ENCODE results near the gene BASP1.

Gene BASP1

GRCh38 chr5:17217493-17218352 is at the start of gene BASP1:
TSS of gene BASP1 (plus strand) at chr5:17217631. CDS start at chr5:17275217, 57,586 bp downstream.
- peak; percentile 94 for DNase-seq

DNA sequence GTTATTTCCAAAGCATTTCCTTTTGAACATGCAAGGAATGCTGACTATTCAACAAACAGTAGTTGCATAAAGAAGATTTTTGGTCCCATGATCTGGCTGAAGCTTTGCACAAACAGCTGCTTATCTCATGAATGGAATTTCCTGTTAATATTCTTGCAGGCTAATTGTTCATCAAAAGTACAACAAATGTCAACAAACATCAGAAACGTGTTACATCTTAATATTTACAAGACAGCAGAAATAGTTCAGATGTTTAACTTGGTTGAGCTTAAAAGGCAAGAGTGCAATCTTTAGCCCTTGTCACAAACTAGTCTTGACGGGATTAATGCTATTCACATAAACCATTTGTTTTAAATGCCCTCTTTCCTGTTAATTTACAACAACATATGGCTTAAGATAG is 47.9 kb upstream of the BASP1 start:
- DNase-seq, result no peak

DNA sequence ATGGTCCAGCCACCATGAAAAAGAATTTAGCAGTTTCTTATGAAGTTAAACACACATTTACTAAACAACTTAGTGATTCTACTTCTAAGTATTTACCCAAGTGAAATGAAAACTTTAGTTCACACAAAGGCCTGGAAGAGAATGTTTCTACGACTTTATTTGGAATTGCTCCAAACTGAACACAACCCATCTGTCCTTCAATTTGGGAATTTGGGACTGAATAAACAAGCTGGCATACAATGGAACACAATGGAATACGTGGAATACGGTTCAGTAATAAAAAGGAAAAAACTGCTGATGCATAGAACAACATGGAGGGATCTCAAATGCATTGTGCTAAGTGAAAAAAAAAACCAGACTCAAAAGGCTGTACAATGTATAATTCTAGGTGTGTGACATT is 44.6 kb upstream of the BASP1 start:
- no peak for DNase-seq

DNA sequence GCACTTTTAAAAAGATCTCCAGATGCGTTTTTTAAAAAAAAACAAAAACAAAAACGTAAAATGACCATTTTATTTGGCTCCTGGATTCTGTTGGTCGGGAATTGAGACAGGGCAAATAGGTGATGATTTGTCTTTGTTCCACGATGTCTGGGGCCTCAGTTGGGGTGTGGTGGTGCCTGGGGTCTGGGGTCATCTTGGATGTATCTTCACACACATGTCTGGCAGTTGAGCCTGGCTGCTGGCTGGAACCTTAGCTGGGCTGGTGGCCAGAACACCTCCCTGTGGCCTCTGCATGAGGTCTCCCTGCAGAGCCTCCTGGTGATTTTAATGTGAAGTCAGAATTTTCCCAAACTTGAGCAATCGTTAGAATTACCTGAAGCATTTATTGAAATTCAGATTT is 42.5 kb upstream of the BASP1 start:
- peak; percentile 51 for DNase-seq

DNA sequence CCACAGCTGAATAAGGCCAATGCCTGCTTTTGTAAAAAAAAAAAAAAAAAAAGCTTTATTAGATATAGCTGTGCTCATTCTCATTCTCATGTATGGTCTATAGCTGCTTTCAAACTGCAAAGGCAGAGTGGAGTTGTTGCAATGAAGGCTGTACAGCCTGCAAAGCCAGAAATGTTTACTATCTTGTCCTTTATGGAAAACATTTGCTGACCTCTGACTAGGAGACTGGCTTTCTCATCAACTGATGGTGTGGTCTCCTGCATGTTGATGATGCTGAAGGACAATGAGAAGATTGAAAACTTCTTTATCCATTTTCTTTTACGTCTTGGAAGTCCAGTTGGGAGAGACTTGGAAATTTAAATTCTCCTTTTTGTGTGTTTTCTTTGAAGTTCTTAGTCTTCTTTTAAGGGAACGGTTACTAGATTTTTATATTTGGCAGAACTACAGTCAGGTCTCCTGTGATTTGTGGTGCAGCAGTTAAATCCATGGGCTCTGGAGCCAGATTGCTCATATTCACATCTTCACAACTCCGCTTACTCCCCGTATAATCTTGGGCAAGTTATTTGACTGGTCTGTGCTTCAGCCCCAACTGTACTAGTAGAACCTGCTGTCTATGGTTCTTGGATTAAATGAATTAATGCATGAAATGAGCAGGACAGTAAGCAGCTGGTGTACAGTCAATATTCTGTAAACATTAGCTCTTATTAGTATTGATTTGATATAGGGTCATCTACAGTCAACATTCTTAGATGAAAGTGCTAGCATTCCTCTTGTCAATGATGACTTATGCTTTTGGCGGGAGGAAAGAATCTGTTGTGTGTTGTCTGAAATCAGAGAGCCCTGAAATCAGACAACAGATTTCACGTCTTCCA is 39.7 kb upstream of the BASP1 start:
- no peak for DNase-seq

DNA sequence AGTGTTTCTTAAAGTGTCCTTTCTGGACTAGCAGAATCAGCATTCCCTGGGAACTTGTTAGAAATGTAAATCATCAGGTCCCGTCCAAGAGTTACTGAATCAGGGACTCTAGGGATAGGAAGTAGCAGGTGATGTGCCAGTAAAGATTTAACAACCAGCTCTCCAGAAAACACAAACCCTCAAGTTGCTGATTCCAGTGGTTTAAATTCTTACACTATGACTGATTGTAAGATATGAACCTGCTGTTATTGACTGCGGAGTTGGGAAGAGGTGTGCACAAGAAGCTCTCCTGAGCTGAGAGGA is 39.1 kb upstream of the BASP1 start:
- DNase-seq, result no peak

DNA sequence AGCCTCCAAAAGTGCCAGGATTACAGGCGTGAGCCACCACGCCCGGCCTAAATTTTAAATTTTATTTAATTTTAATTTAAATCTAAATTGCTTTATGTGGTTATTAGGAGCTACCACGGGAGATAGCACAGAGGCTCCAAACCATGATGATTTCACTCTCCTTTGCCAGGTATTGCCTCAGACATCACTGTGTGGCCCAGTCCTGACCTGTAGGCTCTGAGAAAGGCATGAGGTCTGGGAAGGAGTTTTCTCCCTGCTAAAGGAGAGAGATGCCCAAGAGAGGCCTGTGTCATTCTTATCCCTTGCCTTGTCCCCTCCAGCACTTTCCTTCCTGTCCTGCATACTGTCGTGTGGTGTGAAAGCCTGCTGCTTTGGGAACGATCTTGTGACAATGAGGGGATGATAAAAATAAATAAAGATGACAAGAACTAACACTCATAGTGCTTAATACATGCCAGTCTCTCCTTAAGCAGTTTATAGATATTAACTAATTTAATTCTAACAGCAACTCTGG is 37.0 kb upstream of the BASP1 start:
- DNase-seq, result no peak

GRCh38 chr5:17180864-17181723 is 36.3 kb upstream of the BASP1 start:
- no peak for DNase-seq

- no peak for DNase-seq
These were observed 34.9 kb upstream of the BASP1 start for GRCh38 chr5:17182494-17182893.

GRCh38 chr5:17182981-17183380 is 34.5 kb upstream of the BASP1 start:
- no peak for DNase-seq

GRCh38 chr5:17183831-17184230 is 33.6 kb upstream of the BASP1 start:
- peak; percentile 54 for DNase-seq

- no peak for DNase-seq
These were observed 32.8 kb upstream of the BASP1 start for GRCh38 chr5:17184588-17184987.

DNA sequence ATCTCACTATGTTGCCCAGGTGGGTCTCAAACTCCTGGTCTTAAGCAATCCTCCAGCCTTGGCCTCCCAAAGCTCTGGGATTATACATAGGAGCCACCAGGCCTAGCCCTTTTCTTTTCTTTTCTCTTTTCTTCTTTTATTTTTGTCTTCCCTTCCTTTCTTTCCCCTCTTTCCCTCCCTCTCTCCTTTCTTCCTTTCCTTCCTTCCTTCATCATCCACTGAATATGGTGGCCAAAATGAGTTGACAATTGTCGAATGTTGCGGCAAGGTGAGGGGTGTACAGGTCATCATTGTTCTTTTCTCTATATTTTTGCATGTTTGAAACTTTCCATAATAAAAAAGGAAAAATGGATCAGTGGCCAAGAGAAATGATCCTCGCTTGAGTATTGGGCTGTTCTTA is 32.1 kb upstream of the BASP1 start:
- no peak for DNase-seq

- DNase-seq, result peak; percentile 88
These were observed 31.7 kb upstream of the BASP1 start for GRCh38 chr5:17185773-17186172.

DNA sequence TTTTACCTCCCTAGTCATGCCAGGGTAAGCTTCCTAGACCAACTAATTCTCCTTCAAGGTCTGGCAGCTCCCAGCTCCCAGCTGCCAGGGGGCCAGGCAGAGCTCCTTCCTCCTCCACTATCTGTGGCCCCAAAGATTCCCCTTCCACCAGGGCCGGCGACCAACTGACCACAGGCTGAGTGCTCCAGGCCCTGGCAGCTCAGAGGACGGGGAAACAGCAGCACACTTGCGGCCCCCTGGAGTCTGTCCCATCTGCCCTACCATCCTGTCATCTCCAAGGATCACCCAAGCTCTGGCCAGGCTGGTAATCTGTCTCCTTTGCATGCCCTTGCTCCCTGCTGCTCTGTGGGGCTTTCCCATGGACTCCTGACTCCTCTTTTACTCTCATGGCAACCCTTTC is 31.2 kb upstream of the BASP1 start:
- peak; percentile 45 for DNase-seq

GRCh38 chr5:17187011-17187785 is 30.2 kb upstream of the BASP1 start:
- DNase-seq, result no peak

GRCh38 chr5:17187786-17188170 is 29.7 kb upstream of the BASP1 start:
- DNase-seq, result no peak

DNA sequence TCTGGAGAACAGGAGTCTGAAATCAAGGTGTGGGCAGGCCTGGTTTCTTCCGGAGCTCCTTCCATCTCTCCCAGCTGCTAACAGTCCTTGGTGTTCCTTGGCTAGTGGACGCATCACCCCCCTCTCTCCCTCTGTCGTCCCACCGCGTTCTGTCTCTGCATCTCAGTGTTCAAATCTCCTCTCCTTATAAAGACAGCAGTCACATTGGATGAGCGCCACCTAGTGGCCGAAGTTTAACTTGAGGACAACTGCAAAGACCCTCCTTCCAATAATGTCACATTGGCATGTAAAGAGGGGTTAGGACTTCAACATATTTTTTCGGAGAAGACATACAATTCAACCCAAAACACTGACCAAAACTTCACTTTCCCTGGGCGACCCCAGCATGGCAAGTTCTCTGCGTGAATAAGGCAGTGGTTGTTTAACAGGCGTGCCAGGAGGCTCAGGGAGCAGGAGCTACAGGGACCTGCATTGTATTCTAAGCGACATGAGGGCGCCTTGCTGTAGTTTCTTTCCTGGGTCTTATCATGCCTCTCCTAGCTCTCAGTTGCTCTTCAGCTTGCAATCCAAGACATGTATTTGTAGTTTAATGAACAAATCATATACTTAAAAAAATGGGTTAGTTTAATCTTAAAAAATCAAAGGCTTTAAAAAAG is 27.9 kb upstream of the BASP1 start:
- DNase-seq, result peak; percentile 80

- DNase-seq, result peak; percentile 35
These were observed 27.1 kb upstream of the BASP1 start for GRCh38 chr5:17190242-17190778.

DNA sequence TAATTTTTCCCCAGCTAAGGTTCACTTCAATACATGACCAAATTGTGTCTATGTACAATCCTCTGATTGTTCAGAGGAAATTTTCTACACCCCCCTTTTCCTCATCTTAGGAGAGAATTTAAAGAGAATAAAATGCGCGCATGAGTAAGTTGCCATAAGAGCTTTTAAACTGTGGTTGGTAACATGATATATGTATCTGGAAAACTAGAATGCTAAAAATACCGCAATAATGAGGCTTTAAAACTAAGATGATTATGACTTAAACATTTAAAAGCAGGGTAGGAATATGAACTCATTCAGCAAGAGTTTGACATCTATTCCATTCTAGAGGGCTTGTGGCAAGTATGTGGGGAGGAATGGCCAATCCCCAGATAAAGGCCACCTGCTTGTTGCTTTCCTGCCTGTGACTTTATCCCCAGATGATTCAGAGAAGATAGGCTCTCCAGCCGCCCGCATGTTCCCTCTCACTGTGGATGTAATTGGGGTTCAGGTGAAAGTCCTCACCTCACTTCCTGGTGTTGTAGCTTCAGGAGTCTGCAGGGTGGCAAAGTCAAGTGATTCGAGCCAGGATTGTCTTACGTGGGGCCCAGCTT is 26.5 kb upstream of the BASP1 start:
- peak; percentile 15 for DNase-seq

DNA sequence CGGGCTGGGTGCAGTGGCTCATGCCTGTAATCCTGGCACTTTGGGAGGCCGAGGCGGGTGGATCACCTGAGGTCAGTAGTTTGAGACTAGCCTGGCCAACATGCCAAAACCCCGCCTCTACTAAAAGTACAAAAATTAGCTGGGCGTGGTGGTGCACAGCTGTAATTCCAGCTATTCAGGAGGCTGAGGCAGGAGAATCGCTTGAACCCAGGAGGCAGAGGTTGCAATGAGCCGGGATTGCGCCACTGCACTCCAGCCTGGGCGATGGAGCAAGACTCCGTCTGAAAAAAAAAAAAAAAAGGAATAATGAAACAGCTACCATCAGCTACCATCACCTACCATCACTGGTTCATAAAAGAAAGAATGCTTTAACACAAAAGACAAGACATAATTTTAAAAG is 25.9 kb upstream of the BASP1 start:
- peak; percentile 11 for DNase-seq

Measured in femur (tissue), 1 donor.